ENCODE results near the gene SMARCC1.

SMARCC1 gene

GRCh38 chr3:47588053-47588452 lies 193.6 kb downstream of the SMARCC1 start:
- no peak for DNase-seq
- Histone ChIP-seq H3K27ac (no peak overlapping the region), H3K9me3 (no peaks in the 10 kb centered on the region), H3K4me1 (no peaks in the 10 kb centered on the region), H3K4me3 (no peak overlapping the region), H3K36me3 (peaks cover 27 to 70% (median 58%) of the 10 kb centered on the region in 3 donors), H3K27me3 (no peaks in the 10 kb centered on the region)
- intact Hi-C loops (cut with DNase I; ENCODE audit: low total_unique reads), result no loop called here
- TF ChIP-seq, protein P1, sequence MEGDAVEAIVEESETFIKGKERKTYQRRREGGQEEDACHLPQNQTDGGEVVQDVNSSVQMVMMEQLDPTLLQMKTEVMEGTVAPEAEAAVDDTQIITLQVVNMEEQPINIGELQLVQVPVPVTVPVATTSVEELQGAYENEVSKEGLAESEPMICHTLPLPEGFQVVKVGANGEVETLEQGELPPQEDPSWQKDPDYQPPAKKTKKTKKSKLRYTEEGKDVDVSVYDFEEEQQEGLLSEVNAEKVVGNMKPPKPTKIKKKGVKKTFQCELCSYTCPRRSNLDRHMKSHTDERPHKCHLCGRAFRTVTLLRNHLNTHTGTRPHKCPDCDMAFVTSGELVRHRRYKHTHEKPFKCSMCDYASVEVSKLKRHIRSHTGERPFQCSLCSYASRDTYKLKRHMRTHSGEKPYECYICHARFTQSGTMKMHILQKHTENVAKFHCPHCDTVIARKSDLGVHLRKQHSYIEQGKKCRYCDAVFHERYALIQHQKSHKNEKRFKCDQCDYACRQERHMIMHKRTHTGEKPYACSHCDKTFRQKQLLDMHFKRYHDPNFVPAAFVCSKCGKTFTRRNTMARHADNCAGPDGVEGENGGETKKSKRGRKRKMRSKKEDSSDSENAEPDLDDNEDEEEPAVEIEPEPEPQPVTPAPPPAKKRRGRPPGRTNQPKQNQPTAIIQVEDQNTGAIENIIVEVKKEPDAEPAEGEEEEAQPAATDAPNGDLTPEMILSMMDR (IDR thresholded peaks at IDR 0.05), result no peak

DNA sequence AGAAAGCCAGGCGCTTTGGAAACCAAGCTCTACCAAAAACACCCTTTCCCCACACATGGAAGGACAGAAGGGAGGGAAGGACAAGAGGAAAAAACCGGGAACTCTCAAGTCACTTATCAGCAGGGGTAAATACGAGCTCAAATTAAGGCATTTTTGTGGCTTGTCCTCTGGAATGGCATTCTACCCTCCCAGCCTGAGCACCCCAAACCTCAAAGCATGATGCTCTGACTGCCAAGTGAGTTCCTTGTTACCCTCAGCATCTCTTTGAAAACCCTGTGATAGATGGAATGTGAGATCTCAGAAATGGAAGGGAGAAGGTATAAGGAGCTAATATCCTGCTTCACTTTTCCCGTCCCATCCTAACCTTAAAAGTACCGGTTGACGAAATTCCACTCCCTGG lies 194.9 kb downstream of the SMARCC1 start:
- TF ChIP-seq, protein P1 (IDR thresholded peaks at IDR 0.05), result no peak
- peaks cover 27 to 64% (median 58%) of the 10 kb centered on the region in 3 donors for H3K36me3 ChIP-seq

GRCh38 chr3:47583320-47584075 lies 198.2 kb downstream of the SMARCC1 start:
- Histone ChIP-seq H3K27ac (no peak overlapping the region), H3K27me3 (no peaks in the 10 kb centered on the region), H3K4me3 (no peak overlapping the region), H3K9me3 (no peaks in the 10 kb centered on the region), H3K4me1 (peaks cover 0 to 7% (median 6%) of the 10 kb centered on the region in 4 donors), H3K36me3 (peaks cover 8 to 38% (median 35%) of the 10 kb centered on the region in 3 donors)
- DNase-seq, result no peak
- intact Hi-C loops (cut with DNase I; ENCODE audit: low total_unique reads), result no loop called here
- TF ChIP-seq, protein P1 (IDR thresholded peaks at IDR 0.05), result no peak

More for the DNA sequence above, 194.9 kb downstream of the SMARCC1 start:
- Histone ChIP-seq H3K9me3 (no peaks in the 10 kb centered on the region), H3K4me1 (no peaks in the 10 kb centered on the region), H3K27me3 (no peaks in the 10 kb centered on the region), H3K4me3 (no peak overlapping the region), H3K27ac (no peak overlapping the region)
- DNase-seq, result no peak
- intact Hi-C loops (cut with DNase I; ENCODE audit: low total_unique reads), result no loop called here

DNA sequence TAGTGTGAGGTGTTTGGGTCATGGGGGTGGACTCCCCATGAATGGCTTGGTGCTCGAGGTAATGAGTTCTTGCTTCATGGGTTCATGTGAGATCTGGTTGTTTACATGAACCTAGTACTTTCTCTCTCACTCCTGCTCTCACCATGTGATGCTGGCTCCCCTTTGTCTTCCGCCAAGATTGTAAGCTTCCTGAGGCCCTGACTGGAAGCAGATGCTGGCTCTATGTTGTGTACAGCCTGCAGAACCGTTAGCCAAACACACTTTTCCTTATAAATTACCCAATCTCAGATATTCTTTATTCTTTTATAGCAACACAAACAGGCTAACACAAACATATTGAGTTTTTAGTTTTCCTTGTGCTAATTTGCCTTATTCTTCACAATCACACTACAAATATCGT lies 199.9 kb downstream of the SMARCC1 start:
- DNase-seq, result no peak
- TF ChIP-seq, protein P1 (IDR thresholded peaks at IDR 0.05), result no peak
- Histone ChIP-seq H3K27ac (no peak overlapping the region), H3K4me3 (no peak overlapping the region), H3K36me3 (peaks cover 0 to 21% (median 20%) of the 10 kb centered on the region in 3 donors), H3K27me3 (no peaks in the 10 kb centered on the region), H3K4me1 (peaks cover 0 to 19% (median 16%) of the 10 kb centered on the region in 4 donors), H3K9me3 (no peaks in the 10 kb centered on the region)
- intact Hi-C loops (cut with DNase I; ENCODE audit: low total_unique reads), result no loop called here

GRCh38 chr3:47581422-47581821 lies 200.3 kb downstream of the SMARCC1 start:
- Histone ChIP-seq H3K36me3 (peaks cover 0 to 18% (median 16%) of the 10 kb centered on the region in 3 donors), H3K9me3 (no peaks in the 10 kb centered on the region), H3K27ac (no peak overlapping the region), H3K4me3 (no peak overlapping the region), H3K27me3 (no peaks in the 10 kb centered on the region), H3K4me1 (peaks cover 0 to 19% (median 16%) of the 10 kb centered on the region in 4 donors)
- no peak for DNase-seq
- intact Hi-C loops (cut with DNase I; ENCODE audit: low total_unique reads), result no loop called here
- TF ChIP-seq, protein P1 (IDR thresholded peaks at IDR 0.05), result no peak
